K562 (cell line): ENCODE results near the gene CAPZB. TPM values are rescaled to one million over a fixed set of nuclear protein-coding genes. Genes with fewer than 3 reads are reported as not detected.

Source experiments
- ATAC-seq: fragments of 200-7000 bp; cut with Tn5 transposase; 3 replicates; pipeline ENCODE4 v1.9.1; 2020; ENCODE audit warnings: moderate library complexity
- BruUV-seq: library from RNA; stranded (reverse); fragments of 400-500 nt; replicated peaks from 2 replicates; lab custom pipeline; 2021; lab: Mats Ljungman, UMichigan
- CTCF ChIA-PET: fragments of 300-600 bp; formaldehyde crosslinking; extraction: SDS; loops from one replicate; lab custom pipeline; 2021; ENCODE audit warnings: low intra/inter-chr PET ratio; lab: Yijun Ruan, JAX
- POLR2A ChIA-PET: fragments of 300-600, 350-650 bp; sonication (Branson Sonifier 250); formaldehyde crosslinking; extraction: SDS; loops from one replicate; lab custom pipeline; 2021; ENCODE audit warnings: antibody characterized with exemption, inconsistent platforms; lab: Yijun Ruan, JAX
- DNase-seq, 4 experiments: peaks; one replicate each; pipeline versions ENCODE4 v3.0.0 to v3.0.0-alpha.2; 2011 to 2018; ENCODE audit warnings: low spot score in 3 of 4, mixed read lengths in 3 of 4; ENCODE audit errors: extremely low read depth in 1 of 4
- FAIRE-seq: peaks from 2 replicates; lab custom pipeline; 2011; peaks lifted over from hg19 to GRCh38; lab: Jason Lieb, UNC
- H2AFZ ChIP-seq: 2 replicates; pipeline ENCODE4 v1.6.0; 2011; ENCODE audit warnings: low read depth, low read length, control low read depth, inconsistent platforms
- H3K27ac ChIP-seq: fragments of 200-600 bp; 3 replicates; pipeline ENCODE4 v1.8.0; 2011; ENCODE audit warnings: low read depth, mild to moderate bottlenecking, control low read depth, inconsistent platforms, low read length, moderate library complexity, mixed read lengths; ENCODE audit errors: extremely low read depth
- H3K27me3 ChIP-seq, 2 experiments: fragments of 300-600 bp in 1 of 2; 2 replicates in 1 of 2; 3 replicates in 1 of 2; pipeline versions ENCODE4 v1.6.0 to v1.8.0; 2011; ENCODE audit warnings: inconsistent platforms in 2 of 2, low read length in 2 of 2, mild to moderate bottlenecking in 1 of 2, mixed read lengths in 1 of 2, moderate library complexity in 1 of 2; ENCODE audit not compliant: control insufficient read depth in 2 of 2, insufficient read depth in 2 of 2
- H3K36me3 ChIP-seq: fragments of 300-600 bp; 3 replicates; pipeline ENCODE4 v1.8.0; 2011; ENCODE audit warnings: mild to moderate bottlenecking, low read length, inconsistent platforms; ENCODE audit not compliant: control insufficient read depth, insufficient read depth
- H3K4me1 ChIP-seq, 2 experiments: fragments of 200-600 bp in 1 of 2; replicated peaks in 1 of 2; 2 replicates in 1 of 2; 3 replicates in 1 of 2; pipeline versions ENCODE4 v1.5.1 to v1.8.0; 2011; ENCODE audit warnings: inconsistent platforms in 2 of 2, low read length in 2 of 2, mild to moderate bottlenecking in 1 of 2, mixed read lengths in 1 of 2, moderate library complexity in 1 of 2; ENCODE audit not compliant: control insufficient read depth in 2 of 2, insufficient read depth in 2 of 2
- H3K4me2 ChIP-seq: 2 replicates; pipeline ENCODE4 v1.6.1; 2011; ENCODE audit warnings: low read length, control low read depth, inconsistent platforms, mixed read lengths; ENCODE audit not compliant: insufficient read depth
- H3K4me3 ChIP-seq: fragments of 200-600 bp; sonication (generic), shearing (Covaris generic); 2 replicates; pipeline ENCODE4 v1.5.1; 2016; ENCODE audit warnings: control low read depth, inconsistent platforms
- H3K79me2 ChIP-seq: fragments of 200-600 bp; 3 replicates; pipeline ENCODE4 v1.8.0; 2011; ENCODE audit warnings: low read length, inconsistent platforms; ENCODE audit not compliant: control insufficient read depth, insufficient read depth
- H3K9ac ChIP-seq, 2 experiments: 2 replicates each; pipeline versions ENCODE4 v1.6.0 to v1.6.1; 2011; ENCODE audit warnings: low read depth in 2 of 2, low read length in 2 of 2, control low read depth in 1 of 2, inconsistent platforms in 1 of 2, mild to moderate bottlenecking in 1 of 2, mixed read lengths in 1 of 2; ENCODE audit not compliant: insufficient read depth in 1 of 2
- H3K9me1 ChIP-seq: one replicate; pipeline ENCODE4 v1.6.0; 2011; ENCODE audit warnings: inconsistent platforms, mild to moderate bottlenecking, low read length, moderate library complexity; ENCODE audit not compliant: control insufficient read depth, insufficient read depth
- H3K9me3 ChIP-seq: replicated peaks from 2 replicates; pipeline ENCODE4 v1.5.1; 2011; ENCODE audit warnings: low read depth, low read length, inconsistent platforms; ENCODE audit not compliant: control insufficient read depth, insufficient read depth
- H4K20me1 ChIP-seq: replicated peaks from 2 replicates; pipeline ENCODE4 v1.6.1; 2011; ENCODE audit warnings: low read length, inconsistent platforms, mixed read lengths; ENCODE audit not compliant: control insufficient read depth, insufficient read depth
- MYNN ChIP-seq, 2 experiments: sonication (generic); formaldehyde crosslinking in 1 of 2; IDR thresholded peaks; 2 replicates each; pipeline versions ENCODE4 v1.5.0 to v1.6.1; 2016 to 2020; ENCODE audit warnings: antibody characterized with exemption in 1 of 2, missing genetic modification reagents in 1 of 2
- NFATC3 ChIP-seq: fragments of 450-650 bp; IDR thresholded peaks from 2 replicates; pipeline ENCODE4 v1.6.1; 2017; ENCODE audit warnings: mild to moderate bottlenecking
- RFX1 ChIP-seq: fragments of 450-650 bp; IDR thresholded peaks from 2 replicates; pipeline ENCODE4 v1.6.1; 2016; ENCODE audit warnings: mild to moderate bottlenecking, moderate library complexity
- ZC3H4 ChIP-seq: sonication (generic); formaldehyde crosslinking; IDR thresholded peaks from 2 replicates; pipeline ENCODE4 v1.9.0; 2021; ENCODE audit warnings: missing genetic modification reagents, borderline replicate concordance
- WGBS: fragments of 100-300 bp; shearing (Covaris generic); methylation state at CpG from one replicate; pipeline ENCODE4 v1.1.6; 2016; ENCODE audit warnings: low coverage, mixed read lengths; ENCODE audit not compliant: insufficient coverage; ENCODE audit errors: missing lambda C conversion rate; 5-methylcytosine and 5-hydroxymethylcytosine counted together
- in situ Hi-C: fragments of 300-500 bp; cut with MboI; formaldehyde crosslinking; loops from 4 replicates; pipeline ENCODE4 v1.15.0; 2018; ENCODE audit warnings: inconsistent platforms, mixed read lengths
- intact Hi-C: fragments of 100-400 bp; cut with micrococcal nuclease; formaldehyde crosslinking; loops from 2 replicates; pipeline ENCODE4 v1.14.2; 2022
- polyA plus RNA-seq, 8 experiments: library from polyadenylated mRNA; depleted of rRNA in 4 of 8; stranded (reverse) in 5 of 8; unstranded in 3 of 8; fragments of >200 nt; fragmentation: Nextera tagmentation in 2 of 8; fragmentation: Illumina TruSeq in 1 of 8; extraction: Ambion mirVana in 2 of 8; extraction: Trizol in 1 of 8; gene quantifications; 2 replicates each; pipeline versions ENCODE4 v1.2.1 to v1.2.3, GENCODE V29; 2011 to 2014; ENCODE audit warnings: inconsistent platforms in 1 of 8, missing spikeins in 1 of 8
- total RNA-seq, 7 experiments: library from RNA; depleted of rRNA in 6 of 7; stranded (reverse); fragments of >200 nt in 6 of 7; fragmentation: Illumina TruSeq in 2 of 7; extraction: Trizol in 2 of 7; gene quantifications; 2 replicates each; pipeline versions ENCODE4 v1.2.1 to v1.2.3, GENCODE V29; 2011 to 2021; ENCODE audit warnings: low replicate concordance in 1 of 7
- TF ChIP-seq, protein P1 (sequence below): sonication (generic); IDR thresholded peaks from 2 replicates; pipeline ENCODE4 v1.6.1; 2016

CAPZB gene
- total and polyA plus RNA-seq, 9 of the 15 experiments (the other 6 are each of a cell fraction or from before 2014, with no cell fraction given), result 57.6 to 297 (median 125) TPM

DNA sequence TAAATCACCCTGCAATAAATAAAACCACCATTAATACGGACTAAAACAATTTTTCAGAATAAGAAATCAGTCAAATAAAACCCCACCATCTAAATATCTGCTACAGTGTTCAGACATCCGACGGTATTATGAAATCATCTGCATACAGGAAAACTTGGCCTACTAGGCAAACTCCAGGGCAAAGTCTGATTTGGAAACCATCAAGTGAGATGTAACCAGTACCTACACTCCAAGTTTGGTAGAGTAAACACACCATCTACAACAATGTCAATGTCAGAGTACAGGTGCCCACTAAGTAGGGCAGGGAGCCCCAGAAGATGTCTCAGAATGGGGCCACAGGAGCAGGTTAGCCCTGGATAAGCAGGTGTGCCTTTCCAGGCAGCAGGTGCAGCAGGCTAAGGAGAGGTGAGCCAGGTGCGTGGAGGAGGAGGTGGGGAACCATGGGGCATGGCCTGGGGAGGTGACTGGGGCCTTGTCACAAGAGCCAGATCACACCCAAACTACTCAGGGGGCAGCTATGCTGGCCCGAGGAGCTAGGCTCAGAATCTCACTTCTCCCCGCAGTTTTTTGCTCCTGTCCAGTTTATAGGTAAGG, 59.6 kb downstream of the CAPZB start (continued):
- TF ChIP-seq, protein P1, sequence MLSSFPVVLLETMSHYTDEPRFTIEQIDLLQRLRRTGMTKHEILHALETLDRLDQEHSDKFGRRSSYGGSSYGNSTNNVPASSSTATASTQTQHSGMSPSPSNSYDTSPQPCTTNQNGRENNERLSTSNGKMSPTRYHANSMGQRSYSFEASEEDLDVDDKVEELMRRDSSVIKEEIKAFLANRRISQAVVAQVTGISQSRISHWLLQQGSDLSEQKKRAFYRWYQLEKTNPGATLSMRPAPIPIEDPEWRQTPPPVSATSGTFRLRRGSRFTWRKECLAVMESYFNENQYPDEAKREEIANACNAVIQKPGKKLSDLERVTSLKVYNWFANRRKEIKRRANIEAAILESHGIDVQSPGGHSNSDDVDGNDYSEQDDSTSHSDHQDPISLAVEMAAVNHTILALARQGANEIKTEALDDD, result no peak

DNA sequence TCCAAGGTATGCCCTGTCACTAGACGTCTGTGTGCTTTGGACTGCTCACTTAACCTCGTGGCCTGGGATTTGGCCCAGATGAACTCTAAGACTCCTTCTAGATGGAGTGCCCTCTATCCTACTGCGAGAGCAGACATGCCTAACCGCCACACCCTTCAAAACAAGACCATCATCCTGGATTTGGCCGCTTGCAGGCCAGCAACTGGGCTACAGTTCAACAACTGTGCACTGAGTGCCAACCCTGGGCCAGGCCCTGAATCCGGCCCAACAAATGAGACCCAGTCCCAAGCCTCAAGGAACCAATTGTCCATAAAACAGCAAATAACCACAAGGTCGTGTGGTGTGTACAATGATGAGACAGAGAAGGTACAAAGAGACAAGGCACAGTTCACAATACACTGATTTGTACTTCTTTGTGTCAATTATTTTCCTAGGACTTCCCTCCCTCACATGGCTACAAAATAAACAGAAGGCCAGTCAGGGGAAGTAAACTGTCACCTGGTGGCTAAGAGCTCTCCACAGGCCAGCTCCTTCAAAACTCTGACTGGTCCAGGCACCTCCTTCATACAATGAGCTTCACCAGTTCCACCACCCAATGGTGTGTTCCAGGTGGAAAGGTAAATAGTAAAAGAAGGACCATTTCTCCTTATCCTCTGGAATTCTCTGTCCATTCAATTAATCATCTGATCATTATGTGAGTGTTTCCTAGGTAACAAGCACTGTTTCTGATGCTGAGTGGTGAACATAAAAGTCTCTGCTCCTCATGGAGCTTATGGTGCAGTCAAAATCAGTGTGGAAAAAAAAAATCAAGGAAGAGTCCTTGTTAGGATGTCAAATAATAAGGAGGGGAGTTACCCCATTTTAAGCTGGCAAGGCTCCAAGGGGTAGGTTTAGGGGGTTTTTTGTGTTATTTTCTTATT, 60.4 kb downstream of the CAPZB start:
- H3K27ac ChIP-seq, result no peak overlapping the region
- 60% methylated on average over 7 of the region's 7 CpGs for WGBS
- H4K20me1 ChIP-seq, result peaks cover 38% of the 10 kb centered on the region

More for the DNA sequence above, 60.4 kb downstream of the CAPZB start:
- Histone ChIP-seq H3K4me1 (peaks cover under 1 to 13% of the 10 kb centered on the region in 2 experiments; a peak in 3 of 5 replicates), H2AFZ (no peak overlapping the region)
- TF ChIP-seq NFATC3, result no peak
- peak; percentile 85 for TF ChIP-seq MYNN (IDR thresholded peaks at IDR 0.05)
- TF ChIP-seq MYNN (CRISPR knock-in tag; IDR thresholded peaks at IDR 0.05), result no peak; the same call in 1 of the 2 replicates
- TF ChIP-seq ZC3H4, result no peak
- TF ChIP-seq RFX1, result peak; percentile 51; the same call in 1 of the 2 replicates
- TF ChIP-seq, all 486 proteins: peak for 2
- in situ Hi-C loops, result no loop called here
- BruUV-seq, result no TSS peak
- Histone ChIP-seq H3K79me2 (peaks cover 78% of the 10 kb centered on the region), H3K4me2 (no peak overlapping the region), H3K9me3 (no peaks in the 10 kb centered on the region), H3K9me1 (peaks cover 10% of the 10 kb centered on the region), H3K9ac (no peak overlapping the region), H3K4me3 (no peak overlapping the region), H3K27me3 (no peaks in the 10 kb centered on the region), H3K36me3 (0 out of 3 replicates have a peak, but pooled peaks cover 3% of the 10 kb centered on the region)
- DNase-seq, result no peak
- ATAC-seq, result no peak
- POLR2A ChIA-PET, result interaction anchor here (0.5 to 1.6 kb wide), 2 partner anchors 19 to 139 kb away, joined by 3 read pairs; no protein-coding TSS in a partner anchor
- CTCF ChIA-PET, result no interaction called here
- FAIRE-seq, result no peak
- intact Hi-C loops, result no loop called here
